Tibial artery (tissue), 4 donors: Measurements from ENCODE around the gene VGLL2.

Experiments used
- DNase-seq, 2 donors: peaks; one replicate each; pipeline ENCODE4 v3.0.0-alpha.2; 2019
- H3K27ac ChIP-seq, 2 donors: fragments of 200-600 bp; sonication (generic) in 1 of 2; 1 replicate in 1 of 2; 2 replicates in 1 of 2; pipeline ENCODE4 v1.5.1; 2018 to 2019; ENCODE audit warnings: mild to moderate bottlenecking in 1 of 2
- H3K27me3 ChIP-seq, 2 donors: fragments of 200-600 bp; sonication (generic) in 1 of 2; one replicate each; pipeline versions ENCODE4 v1.5.1 to v1.6.0; 2016 to 2019
- H3K36me3 ChIP-seq, 3 donors: fragments of 200-600 bp; sonication (generic) in 2 of 3; one replicate each; pipeline ENCODE4 v1.5.1; 2016 to 2019; ENCODE audit warnings: mild to moderate bottlenecking in 2 of 3
- H3K4me1 ChIP-seq, 4 donors: fragments of 200-600 bp; sonication (generic) in 2 of 4; 1 replicate in 3 of 4; 2 replicates in 1 of 4; pipeline ENCODE4 v1.5.1; 2016 to 2019
- H3K4me3 ChIP-seq, 2 donors: fragments of 200-600 bp; sonication (generic) in 1 of 2; 1 replicate in 1 of 2; 2 replicates in 1 of 2; pipeline ENCODE4 v1.5.1; 2018 to 2019; ENCODE audit warnings: mild to moderate bottlenecking in 2 of 2
- H3K9me3 ChIP-seq, 3 donors: fragments of 200-600 bp; sonication (generic) in 1 of 3; one replicate each; pipeline ENCODE4 v1.5.1; 2016 to 2019
- intact Hi-C: fragments of 100-400 bp; cut with DNase I; formaldehyde crosslinking; loops from one replicate; pipeline ENCODE4 v1.15.0; 2023; ENCODE audit warnings: low total_unique reads
- TF ChIP-seq, protein P1 (sequence below), 2 experiments: fragments of 200-600 bp in 1 of 2; fragments of 450-650 bp in 1 of 2; IDR thresholded peaks; one replicate each; pipeline ENCODE4 v1.5.1; 2017 to 2019; ENCODE audit warnings: antibody characterized with exemption in 2 of 2, mild to moderate bottlenecking in 1 of 2, moderate library complexity in 1 of 2

The VGLL2 gene, protein sequence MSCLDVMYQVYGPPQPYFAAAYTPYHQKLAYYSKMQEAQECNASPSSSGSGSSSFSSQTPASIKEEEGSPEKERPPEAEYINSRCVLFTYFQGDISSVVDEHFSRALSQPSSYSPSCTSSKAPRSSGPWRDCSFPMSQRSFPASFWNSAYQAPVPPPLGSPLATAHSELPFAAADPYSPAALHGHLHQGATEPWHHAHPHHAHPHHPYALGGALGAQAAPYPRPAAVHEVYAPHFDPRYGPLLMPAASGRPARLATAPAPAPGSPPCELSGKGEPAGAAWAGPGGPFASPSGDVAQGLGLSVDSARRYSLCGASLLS

DNA sequence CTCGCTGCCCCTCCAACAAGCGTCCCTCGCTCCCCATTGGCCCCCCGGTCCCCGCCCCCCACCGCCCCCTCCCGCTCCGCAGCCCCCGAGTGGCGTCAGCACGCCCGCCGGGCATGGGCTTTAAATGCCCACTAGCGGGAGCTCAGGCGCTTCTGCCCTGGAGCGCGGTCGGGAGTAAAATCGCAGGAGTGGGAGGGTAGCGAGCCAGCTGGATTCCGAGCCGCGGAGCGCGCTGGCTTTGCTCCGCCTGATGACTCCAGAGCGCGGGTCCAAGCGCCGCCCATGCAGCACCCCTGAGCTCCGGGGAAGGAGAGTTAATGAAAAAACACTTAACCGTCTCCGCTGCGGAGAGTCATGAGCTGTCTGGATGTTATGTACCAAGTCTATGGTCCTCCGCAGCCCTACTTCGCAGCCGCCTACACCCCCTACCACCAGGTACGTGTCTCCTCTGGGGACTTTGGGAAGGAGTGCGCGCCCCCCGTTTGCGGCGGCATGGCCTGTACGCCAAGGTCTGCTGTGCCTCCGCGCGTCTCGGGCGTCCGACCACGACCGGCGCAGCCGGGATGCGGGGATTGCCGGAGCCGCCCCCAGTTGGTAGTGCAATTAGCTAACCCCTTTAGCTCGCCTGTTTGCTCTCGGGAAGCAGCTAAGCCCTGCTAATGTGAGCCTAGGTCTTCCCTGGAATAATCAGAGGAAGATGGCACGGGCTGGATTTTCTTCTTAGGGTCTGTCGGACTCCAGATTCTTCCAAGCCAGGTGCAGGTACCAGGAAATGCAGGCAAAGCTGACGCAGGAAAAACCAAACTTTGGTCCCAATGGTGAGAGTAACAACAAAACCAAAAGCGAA is at the start of gene VGLL2:
VGLL2 (plus strand) TSS at position 149 of the 847 bp plus-strand sequence; CDS start at position 355, 206 bp downstream.
- Histone ChIP-seq H3K27ac (no peak within 1 kb of the TSS), H3K9me3 (no peaks in the 10 kb centered on the region), H3K4me1 (peaks cover 0 to 35% (median 32%) of the 10 kb centered on the region in 4 donors), H3K36me3 (no peaks in the 10 kb centered on the region), H3K27me3 (peaks cover 0 to 89% of the 10 kb centered on the region in 2 donors), H3K4me3 (peak within 1 kb of the TSS; percentile 46 to 54)
- TF ChIP-seq, protein P1, sequence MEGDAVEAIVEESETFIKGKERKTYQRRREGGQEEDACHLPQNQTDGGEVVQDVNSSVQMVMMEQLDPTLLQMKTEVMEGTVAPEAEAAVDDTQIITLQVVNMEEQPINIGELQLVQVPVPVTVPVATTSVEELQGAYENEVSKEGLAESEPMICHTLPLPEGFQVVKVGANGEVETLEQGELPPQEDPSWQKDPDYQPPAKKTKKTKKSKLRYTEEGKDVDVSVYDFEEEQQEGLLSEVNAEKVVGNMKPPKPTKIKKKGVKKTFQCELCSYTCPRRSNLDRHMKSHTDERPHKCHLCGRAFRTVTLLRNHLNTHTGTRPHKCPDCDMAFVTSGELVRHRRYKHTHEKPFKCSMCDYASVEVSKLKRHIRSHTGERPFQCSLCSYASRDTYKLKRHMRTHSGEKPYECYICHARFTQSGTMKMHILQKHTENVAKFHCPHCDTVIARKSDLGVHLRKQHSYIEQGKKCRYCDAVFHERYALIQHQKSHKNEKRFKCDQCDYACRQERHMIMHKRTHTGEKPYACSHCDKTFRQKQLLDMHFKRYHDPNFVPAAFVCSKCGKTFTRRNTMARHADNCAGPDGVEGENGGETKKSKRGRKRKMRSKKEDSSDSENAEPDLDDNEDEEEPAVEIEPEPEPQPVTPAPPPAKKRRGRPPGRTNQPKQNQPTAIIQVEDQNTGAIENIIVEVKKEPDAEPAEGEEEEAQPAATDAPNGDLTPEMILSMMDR (IDR thresholded peaks at IDR 0.05), result no peak
- no peak for DNase-seq
- intact Hi-C loops, result no loop called here

DNA sequence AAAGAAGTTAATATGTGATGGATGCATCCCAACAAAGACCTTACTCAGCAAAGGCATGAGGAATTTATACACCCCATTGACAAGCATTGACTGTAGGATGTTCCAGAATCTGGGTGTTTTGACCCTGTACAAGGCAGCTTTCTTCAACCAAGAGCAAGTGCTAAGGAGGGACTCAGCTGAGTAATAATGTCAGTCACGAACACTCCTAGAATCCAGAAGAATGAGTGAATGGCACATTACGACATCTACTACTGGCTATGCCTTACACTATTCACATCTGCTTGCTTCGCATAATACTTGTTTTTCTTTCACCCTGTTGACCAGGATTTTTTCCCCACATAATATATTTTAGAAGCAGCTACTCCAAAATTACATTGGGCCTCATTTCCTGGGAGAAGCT is 42.5 kb upstream of the VGLL2 start:
- H3K9me3 ChIP-seq, result no peaks in the 10 kb centered on the region
- no peak for DNase-seq
- H3K36me3 ChIP-seq, result no peaks in the 10 kb centered on the region
- H3K4me3 ChIP-seq, result no peak overlapping the region
- no peaks in the 10 kb centered on the region for H3K4me1 ChIP-seq
- H3K27ac ChIP-seq, result no peak overlapping the region
- intact Hi-C loops, result no loop called here
- H3K27me3 ChIP-seq, result no peaks in the 10 kb centered on the region
- TF ChIP-seq, protein P1 (IDR thresholded peaks at IDR 0.05), result no peak

DNA sequence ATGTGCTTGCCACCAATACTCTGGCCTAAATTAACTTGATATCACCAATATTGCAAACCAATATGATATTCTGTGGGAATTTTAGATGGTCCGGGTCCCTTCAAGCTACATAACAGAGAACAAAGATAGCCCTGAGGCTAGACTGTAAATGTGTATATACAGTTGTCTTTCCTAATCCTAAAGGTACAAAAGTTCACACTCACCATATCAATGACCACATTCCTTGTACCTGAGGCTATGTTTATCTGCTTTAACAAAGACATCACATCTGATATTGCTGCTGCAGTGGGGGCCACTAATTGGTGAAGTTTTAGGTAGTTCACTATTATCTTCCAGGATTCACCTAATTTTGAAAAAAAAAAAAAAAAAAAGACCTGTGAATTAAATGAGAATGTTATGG is 38.6 kb upstream of the VGLL2 start:
- TF ChIP-seq, protein P1 (IDR thresholded peaks at IDR 0.05), result no peak
- intact Hi-C loops, result no loop called here
- peaks cover 0 to 3% (median 0%) of the 10 kb centered on the region in 3 donors for H3K9me3 ChIP-seq
- no peaks in the 10 kb centered on the region for H3K36me3 ChIP-seq
- no peaks in the 10 kb centered on the region for H3K27me3 ChIP-seq
- DNase-seq, result no peak
- H3K4me1 ChIP-seq, result no peaks in the 10 kb centered on the region
- no peak overlapping the region for H3K27ac ChIP-seq
- H3K4me3 ChIP-seq, result no peak overlapping the region

DNA sequence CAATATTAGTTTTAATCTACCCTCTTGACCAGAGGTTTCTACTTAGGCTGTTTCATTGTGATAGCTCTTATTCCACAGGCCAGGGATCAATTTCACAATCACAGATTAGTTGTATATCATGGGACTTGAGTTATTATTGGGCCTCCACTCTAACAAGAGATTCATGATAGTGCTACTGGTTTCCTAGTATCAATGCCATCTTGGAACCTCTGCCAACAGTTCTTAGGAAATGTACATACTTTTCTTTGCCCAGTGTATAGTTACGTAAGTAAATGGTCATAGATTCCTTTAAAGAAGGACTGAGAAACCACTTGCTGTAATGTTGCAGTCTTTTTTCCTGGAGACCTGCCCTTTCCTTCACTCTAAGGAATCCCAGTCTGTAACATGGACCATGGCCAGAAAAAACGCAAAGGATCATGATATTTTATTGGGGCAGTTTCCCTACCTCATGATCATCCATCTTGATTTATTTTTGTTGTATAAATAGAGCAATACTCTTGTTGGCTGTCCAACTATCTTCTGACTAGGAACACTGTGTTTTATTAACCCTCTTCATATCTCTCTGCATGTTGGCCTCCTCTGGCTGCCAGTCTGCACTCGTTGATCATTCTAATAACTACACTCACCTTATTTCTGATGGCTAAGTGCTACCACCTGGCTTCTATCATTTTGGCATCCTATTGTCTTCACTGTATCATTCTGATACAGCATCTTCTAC is 38.0 kb upstream of the VGLL2 start:
- no peak for DNase-seq
- H3K9me3 ChIP-seq, result peaks cover 0 to 3% (median 0%) of the 10 kb centered on the region in 3 donors
- H3K36me3 ChIP-seq, result no peaks in the 10 kb centered on the region
- no peaks in the 10 kb centered on the region for H3K27me3 ChIP-seq
- H3K4me1 ChIP-seq, result no peaks in the 10 kb centered on the region
- TF ChIP-seq, protein P1 (IDR thresholded peaks at IDR 0.05), result no peak
- H3K27ac ChIP-seq, result no peak overlapping the region
- intact Hi-C loops, result no loop called here
- no peak overlapping the region for H3K4me3 ChIP-seq

DNA sequence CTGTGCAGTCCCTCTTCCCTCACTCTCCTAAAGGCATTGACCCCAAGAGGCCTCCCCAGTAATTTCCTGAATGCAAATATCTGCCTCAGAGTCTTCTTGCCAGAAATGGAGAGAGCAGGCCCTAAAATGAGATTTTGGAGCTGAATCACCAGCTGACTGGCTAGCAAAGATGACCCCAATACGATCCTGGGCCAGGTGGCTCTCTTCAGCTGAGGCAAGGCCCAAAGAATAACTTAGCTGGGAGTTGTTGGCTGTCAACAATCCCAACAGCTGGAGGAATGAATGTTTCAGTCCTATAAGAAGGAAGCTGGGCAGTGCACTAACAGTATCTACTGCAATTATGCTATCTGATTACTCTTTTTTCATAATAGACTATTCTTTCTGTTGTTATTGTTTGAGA is 37.2 kb upstream of the VGLL2 start:
- H3K9me3 ChIP-seq, result peaks cover 0 to 3% (median 0%) of the 10 kb centered on the region in 3 donors
- TF ChIP-seq, protein P1 (IDR thresholded peaks at IDR 0.05), result no peak
- DNase-seq, result no peak
- H3K27me3 ChIP-seq, result no peaks in the 10 kb centered on the region
- no peaks in the 10 kb centered on the region for H3K4me1 ChIP-seq
- no peak overlapping the region for H3K4me3 ChIP-seq
- no peaks in the 10 kb centered on the region for H3K36me3 ChIP-seq
- H3K27ac ChIP-seq, result no peak overlapping the region
- intact Hi-C loops, result no loop called here
